Thyroid gland (tissue), 4 donors: Measurements from ENCODE around the gene FRMD8. TPM values are rescaled to one million over a fixed set of nuclear protein-coding genes. Genes with fewer than 3 reads are reported as not detected.
A peak's percentile ranks its signal among the peaks of the same experiment; 100 is the strongest.

Source experiments
- DNase-seq, 2 donors: peaks; one replicate each; pipeline ENCODE4 v3.0.0-alpha.2; 2019
- H3K27ac ChIP-seq, 3 donors: fragments of 200-600 bp; sonication (generic); 1 replicate in 2 of 3; 2 replicates in 1 of 3; pipeline ENCODE4 v1.5.1; 2016 to 2019; ENCODE audit warnings: mild to moderate bottlenecking in 1 of 3, moderate library complexity in 1 of 3
- H3K27me3 ChIP-seq: fragments of 200-600 bp; sonication (generic); one replicate; pipeline ENCODE4 v1.5.1; 2019
- H3K36me3 ChIP-seq, 2 donors: fragments of 200-600 bp; sonication (generic); one replicate each; pipeline ENCODE4 v1.5.1; 2016 to 2019
- H3K4me1 ChIP-seq, 2 donors: fragments of 200-600 bp; sonication (generic); one replicate each; pipeline ENCODE4 v1.5.1; 2017 to 2019
- H3K4me3 ChIP-seq, 3 donors: fragments of 200-600 bp; sonication (generic); replicated peaks in 1 of 3; 1 replicate in 2 of 3; 2 replicates in 1 of 3; pipeline ENCODE4 v1.5.1; 2016; ENCODE audit warnings: mild to moderate bottlenecking in 1 of 3
- H3K9me3 ChIP-seq: fragments of 200-600 bp; sonication (generic); one replicate; pipeline ENCODE4 v1.5.1; 2017
- CTCF ChIP-seq, 6 experiments: fragments of 200-600 bp in 3 of 6; fragments of 450-650 bp in 3 of 6; sonication (generic) in 3 of 6; IDR thresholded peaks; one replicate each; pipeline ENCODE4 v1.5.1; 2016 to 2019; ENCODE audit warnings: antibody characterized with exemption in 6 of 6, mild to moderate bottlenecking in 2 of 6, inconsistent platforms in 1 of 6, moderate library complexity in 1 of 6
- POLR2A ChIP-seq, 2 donors: fragments of 450-650 bp; IDR thresholded peaks; one replicate each; pipeline ENCODE4 v1.6.1; 2017; ENCODE audit warnings: antibody characterized with exemption in 2 of 2, mild to moderate bottlenecking in 2 of 2, moderate library complexity in 1 of 2
- WGBS, 2 donors: methylation state at CpG; one replicate each; pipeline ENCODE4 v1.1.5; 2017; 5-methylcytosine and 5-hydroxymethylcytosine counted together
- intact Hi-C: fragments of 100-400 bp; cut with DNase I; formaldehyde crosslinking; loops from one replicate; pipeline ENCODE4 v1.15.1; 2023
- total RNA-seq, 4 donors: library from RNA; depleted of rRNA; stranded (reverse); fragments of >200 nt; gene quantifications; one replicate each; pipeline ENCODE4 v1.2.3, GENCODE V29; 2016

FRMD8 gene
- total RNA-seq, 4 donors from 2014 or later = 22.5 to 44.9 (median 31.0) TPM

GRCh38 chr11:65415499-65416340 lies 29.3 kb downstream of the FRMD8 start:
- peak overlapping the region in 1 of 3 donors; percentile 38 for H3K4me3 ChIP-seq
- peaks cover 44 to 53% of the 10 kb centered on the region in 2 donors for H3K4me1 ChIP-seq
- WGBS, 2 donors = 55 to 60% methylated on average over 8 to 9 of the region's 11 CpGs
- H3K27ac ChIP-seq = peak overlapping the region in 2 of 3 donors; percentile 98 to 100
- no peaks in the 10 kb centered on the region for H3K9me3 ChIP-seq
- intact Hi-C loops = loop anchor here (5.0 kb wide), 2 partner anchors 33 to 97 kb away; partner anchors contain the start of gene SLC25A45
- H3K36me3 ChIP-seq = peaks cover 3 to 5% of the 10 kb centered on the region in 2 donors
- no peak for DNase-seq
- no peak for TF ChIP-seq POLR2A (IDR thresholded peaks at IDR 0.05)
- no peak for TF ChIP-seq CTCF (IDR thresholded peaks at IDR 0.05)
- H3K27me3 ChIP-seq = no peaks in the 10 kb centered on the region

GRCh38 chr11:65416341-65416824 lies 29.9 kb downstream of the FRMD8 start:
- Histone ChIP-seq H3K36me3 (no peaks in the 10 kb centered on the region), H3K9me3 (no peaks in the 10 kb centered on the region), H3K27me3 (no peaks in the 10 kb centered on the region), H3K27ac (peak overlapping the region; percentile 98 to 100 (median 100)), H3K4me3 (peak overlapping the region in 1 of 3 donors; percentile 38), H3K4me1 (peaks cover 49 to 58% of the 10 kb centered on the region in 2 donors)
- WGBS, 2 donors = 2 to 25% methylated on average over 2 to 6 of the region's 18 CpGs
- TF ChIP-seq POLR2A (IDR thresholded peaks at IDR 0.05) (peak in 1 of 2 donors; percentile 53), CTCF (IDR thresholded peaks at IDR 0.05) (peak; percentile 92 to 100 (median 98))
- peak; percentile 93 to 95 for DNase-seq
- intact Hi-C loops = loop anchor here (5.0 kb wide), 2 partner anchors 34 to 96 kb away; partner anchors contain the start of gene SLC25A45

DNA sequence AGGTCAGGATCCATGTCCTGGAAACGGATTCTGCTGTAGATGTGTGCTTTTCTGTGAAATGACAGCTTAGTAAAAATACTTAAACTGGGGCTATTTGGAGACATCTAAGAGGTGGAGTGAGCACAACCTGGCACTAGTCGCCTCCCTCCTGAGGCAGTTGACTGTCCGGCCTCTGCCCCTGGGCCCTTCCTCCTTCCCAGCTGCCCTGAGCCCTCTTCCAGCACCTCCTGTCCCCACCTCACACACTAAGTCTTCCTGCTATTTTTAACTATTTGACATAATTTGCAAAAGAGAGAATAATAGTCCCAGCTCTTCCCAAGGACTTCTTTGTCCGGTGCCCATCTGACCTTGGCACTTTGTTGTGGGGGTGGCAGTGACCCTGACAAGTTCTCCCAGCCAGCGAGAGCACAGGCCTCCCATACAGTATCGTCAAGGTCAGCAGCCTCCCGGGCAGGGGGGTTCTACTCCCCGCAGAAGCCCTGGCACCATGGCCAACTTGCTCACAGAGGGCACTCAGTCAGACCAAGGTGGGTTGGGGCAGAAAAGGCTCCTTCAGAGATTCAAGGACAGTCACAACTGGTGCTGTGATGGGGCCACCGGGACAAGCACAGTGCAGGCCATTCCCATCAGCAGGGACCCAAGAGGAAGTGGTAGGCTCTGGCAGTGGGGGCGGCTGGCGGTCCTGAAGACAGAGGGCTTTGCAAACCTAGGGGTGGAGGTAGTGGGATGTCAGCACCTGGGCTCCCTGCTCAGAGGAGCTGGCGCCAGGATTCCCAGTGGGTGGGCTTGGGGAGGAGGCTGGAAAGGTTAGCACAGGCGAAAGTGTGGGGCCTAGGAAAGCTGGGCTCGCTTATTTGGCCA lies 30.6 kb downstream of the FRMD8 start:
- intact Hi-C loops = loop anchor here (5.0 kb wide), 2 partner anchors 35 to 95 kb away; partner anchors contain the start of gene SLC25A45
- Histone ChIP-seq H3K4me3 (peak overlapping the region in 1 of 3 donors; percentile 38), H3K27ac (peak overlapping the region; percentile 98 to 100 (median 100)), H3K4me1 (peaks cover 53 to 60% of the 10 kb centered on the region in 2 donors), H3K36me3 (no peaks in the 10 kb centered on the region), H3K9me3 (no peaks in the 10 kb centered on the region), H3K27me3 (no peaks in the 10 kb centered on the region)
- TF ChIP-seq CTCF (IDR thresholded peaks at IDR 0.05) (no peak), POLR2A (IDR thresholded peaks at IDR 0.05) (no peak)
- 30% methylated on average over 12 of the region's 14 CpGs for WGBS, 2 donors
- DNase-seq = peak; percentile 42 to 56

DNA sequence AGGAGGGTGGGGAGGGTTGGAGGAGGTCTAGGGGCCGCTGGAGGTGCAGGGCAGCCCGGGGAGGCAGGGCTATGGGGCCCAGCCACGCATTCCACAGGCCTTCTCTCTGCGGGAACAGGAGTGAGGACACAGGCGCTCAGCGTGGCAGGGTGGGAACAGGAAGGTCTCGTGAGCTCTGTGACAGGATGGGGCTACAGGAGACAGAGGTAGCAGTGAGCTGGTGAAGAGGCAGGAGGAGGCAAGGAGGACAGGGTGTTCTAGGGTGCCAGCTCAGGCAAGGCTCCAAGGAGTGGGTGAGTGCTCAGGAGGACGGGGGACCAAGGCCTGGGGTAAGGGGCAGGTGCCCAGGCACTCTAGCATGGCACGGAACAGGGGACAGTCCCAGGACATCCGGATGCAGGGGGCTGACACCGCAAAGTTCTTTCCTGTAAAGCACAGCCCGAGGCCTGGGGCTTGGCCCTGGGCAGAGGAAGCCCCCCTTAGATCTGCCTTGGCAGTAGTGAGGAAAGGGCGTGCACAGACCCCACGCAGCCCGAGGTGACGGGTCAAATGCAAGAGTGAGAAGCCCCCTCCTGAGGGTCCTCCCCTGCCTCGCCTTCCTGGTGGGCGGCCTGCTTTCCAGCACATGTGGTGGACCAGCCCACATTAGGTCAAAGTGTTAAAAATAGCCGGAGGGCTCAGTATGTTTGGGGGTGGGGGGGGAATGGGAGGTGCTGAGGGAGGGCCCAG lies 31.4 kb downstream of the FRMD8 start:
- Histone ChIP-seq H3K4me1 (peaks cover 53 to 56% of the 10 kb centered on the region in 2 donors), H3K36me3 (peaks cover 0 to 1% of the 10 kb centered on the region in 2 donors), H3K27me3 (no peaks in the 10 kb centered on the region), H3K9me3 (no peaks in the 10 kb centered on the region), H3K4me3 (peak overlapping the region in 1 of 3 donors; percentile 38), H3K27ac (peak overlapping the region; percentile 98 to 100 (median 100))
- TF ChIP-seq POLR2A (IDR thresholded peaks at IDR 0.05) = peak in 1 of 2 donors; percentile 39
- TF ChIP-seq CTCF (IDR thresholded peaks at IDR 0.05) = no peak
- peak; percentile 80 to 84 for DNase-seq
- 24 to 34% methylated on average over 16 to 19 of the region's 19 CpGs for WGBS, 2 donors
- intact Hi-C loops = loop anchor here (5.0 kb wide), 2 partner anchors 36 to 94 kb away; partner anchors contain the start of gene SLC25A45
